ENCODE data around the gene CSRP3.

GRCh38 chr11:19240420-19241259 lies 38.9 kb upstream of the CSRP3 start, which contains the start of gene E2F8:
- TF ChIP-seq CTCF (IDR thresholded peaks at IDR 0.05), result no peak
- no peak for TF ChIP-seq POLR2A (IDR thresholded peaks at IDR 0.05)

All from adrenal gland (tissue), 5 donors.